ENCODE measurements around the gene MAP3K21.

MAP3K21 gene

DNA sequence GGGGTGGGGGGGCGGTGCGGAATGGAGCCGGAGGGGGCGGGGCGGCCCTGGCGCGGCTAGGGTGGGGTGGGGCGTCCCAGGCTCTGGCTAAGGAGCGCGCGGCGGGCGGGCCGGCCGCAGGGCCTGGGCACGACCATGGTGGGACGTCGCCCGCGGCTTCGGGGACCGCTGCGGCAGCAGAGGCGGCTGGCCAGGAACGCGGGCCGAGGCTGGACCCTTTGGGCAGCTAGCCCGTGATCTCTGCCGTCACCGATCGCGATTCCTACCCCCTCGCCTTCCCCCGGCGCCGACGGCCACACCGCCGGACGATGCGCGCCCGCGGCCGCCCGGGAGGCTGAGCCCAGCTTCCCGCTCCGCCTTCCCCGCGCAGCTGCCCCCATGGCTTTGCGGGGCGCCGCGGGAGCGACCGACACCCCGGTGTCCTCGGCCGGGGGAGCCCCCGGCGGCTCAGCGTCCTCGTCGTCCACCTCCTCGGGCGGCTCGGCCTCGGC, at the start of gene MAP3K21:
TSS of gene MAP3K21 (plus strand) at position 74 of the 491 bp plus-strand sequence. CDS start at position 379, 305 bp downstream.
- Histone ChIP-seq H3K27ac (peak within 1 kb of the TSS in 13 of 21 experiments; percentile 9 to 81 (median 53)), H3K4me3 (peak within 1 kb of the TSS; percentile 54 to 78 (median 63))

DNA sequence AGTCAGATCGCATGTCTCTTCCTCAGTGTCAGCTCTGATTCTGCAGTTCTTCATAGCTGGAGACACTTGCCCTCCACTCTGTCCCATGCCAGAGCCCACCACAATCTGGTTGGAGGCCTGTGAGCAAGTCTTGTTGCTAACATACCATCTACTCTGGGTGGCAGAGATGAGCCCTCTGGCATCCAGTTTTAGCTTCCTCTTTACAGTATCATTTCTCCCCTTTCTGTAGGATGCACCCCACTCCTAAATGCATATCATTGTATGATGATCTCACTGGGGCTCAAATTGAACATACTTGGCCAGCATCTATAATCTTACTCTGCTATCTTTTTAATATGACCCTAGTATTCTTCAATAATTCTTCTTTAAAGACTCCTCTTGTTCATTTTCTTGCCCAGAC, 48.9 kb upstream of the MAP3K21 start:
- no peak overlapping the region for H3K4me3 ChIP-seq
- H3K27ac ChIP-seq = no peak overlapping the region

DNA sequence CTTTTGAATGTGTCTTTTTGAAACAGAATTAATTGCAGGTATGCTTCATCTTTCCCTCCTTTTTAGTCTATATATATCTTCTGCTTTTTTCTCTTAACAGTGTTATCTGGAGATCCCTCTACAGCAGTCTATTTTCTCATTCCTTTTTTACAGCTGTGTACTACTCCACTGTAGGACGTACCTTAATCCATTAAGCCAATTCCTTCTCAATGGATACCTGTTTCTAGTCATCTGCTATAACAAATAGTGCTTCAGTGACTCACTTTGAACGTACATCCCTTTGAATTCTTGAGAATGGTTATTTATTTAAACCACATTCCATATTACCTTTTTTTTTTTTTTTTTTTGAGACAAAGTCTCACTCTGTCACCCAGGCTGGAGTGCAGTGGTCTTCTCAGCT, 47.6 kb upstream of the MAP3K21 start:
- H3K4me3 ChIP-seq = no peak overlapping the region
- no peak overlapping the region for H3K27ac ChIP-seq

DNA sequence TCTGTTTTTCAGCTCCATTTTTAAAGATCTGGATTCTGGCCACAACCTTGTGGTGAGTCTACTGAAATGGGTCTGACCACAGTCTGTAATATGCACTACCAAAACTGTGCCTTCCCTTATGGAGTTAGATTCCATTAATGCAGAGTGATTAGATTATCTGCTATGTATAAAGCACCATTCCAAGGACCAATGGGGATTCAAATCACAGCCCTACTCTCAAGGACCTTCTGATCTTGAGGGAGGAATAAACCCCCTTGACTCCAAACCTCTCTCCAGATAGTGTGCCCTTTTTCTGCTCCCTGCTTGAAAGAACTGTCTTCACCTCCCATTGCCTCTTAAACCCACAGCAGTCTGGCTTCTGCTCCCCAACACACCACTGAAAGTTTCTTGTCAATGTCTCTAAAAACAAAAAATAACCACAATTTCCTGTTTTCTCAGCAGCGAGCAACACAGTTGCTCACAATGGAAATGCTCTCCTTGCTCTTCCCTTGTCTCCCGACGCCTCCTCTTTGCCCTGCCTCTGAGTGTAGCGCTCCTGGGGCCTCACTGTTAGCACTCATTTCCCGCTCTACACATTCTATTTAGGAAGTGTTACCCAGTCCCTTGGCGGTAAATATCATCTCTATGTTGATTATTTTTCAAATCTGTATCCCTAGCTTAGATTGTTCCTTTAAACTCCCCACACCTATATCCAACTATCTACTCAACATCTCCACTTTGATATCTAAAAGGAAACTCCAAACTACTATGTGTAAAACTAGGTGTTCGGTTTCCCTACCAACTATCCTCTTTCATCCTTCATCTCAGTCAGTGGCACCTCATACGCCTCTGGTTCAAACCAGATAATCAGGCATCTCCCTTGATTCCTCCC, 45.6 kb upstream of the MAP3K21 start:
- no peak overlapping the region for H3K4me3 ChIP-seq
- peak overlapping the region in 5 of 21 experiments; percentile 2 to 60 (median 23) for H3K27ac ChIP-seq

DNA sequence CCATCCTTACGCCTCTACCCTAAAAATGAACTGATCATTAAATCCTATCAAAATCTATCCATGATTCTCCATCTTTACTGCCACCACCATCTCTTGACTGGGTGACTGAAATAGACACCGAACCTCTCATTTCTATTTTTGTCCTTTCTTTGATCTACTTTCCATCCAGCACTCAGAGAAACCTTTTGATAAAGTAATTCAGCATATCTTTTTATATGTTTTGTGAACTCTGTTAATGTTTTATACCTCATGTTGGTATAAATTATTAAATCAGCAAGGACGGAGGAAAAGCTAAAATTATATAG, 45.0 kb upstream of the MAP3K21 start:
- H3K4me3 ChIP-seq = no peak overlapping the region
- peak overlapping the region in 3 of 21 experiments; percentile 2 to 60 (median 44) for H3K27ac ChIP-seq

DNA sequence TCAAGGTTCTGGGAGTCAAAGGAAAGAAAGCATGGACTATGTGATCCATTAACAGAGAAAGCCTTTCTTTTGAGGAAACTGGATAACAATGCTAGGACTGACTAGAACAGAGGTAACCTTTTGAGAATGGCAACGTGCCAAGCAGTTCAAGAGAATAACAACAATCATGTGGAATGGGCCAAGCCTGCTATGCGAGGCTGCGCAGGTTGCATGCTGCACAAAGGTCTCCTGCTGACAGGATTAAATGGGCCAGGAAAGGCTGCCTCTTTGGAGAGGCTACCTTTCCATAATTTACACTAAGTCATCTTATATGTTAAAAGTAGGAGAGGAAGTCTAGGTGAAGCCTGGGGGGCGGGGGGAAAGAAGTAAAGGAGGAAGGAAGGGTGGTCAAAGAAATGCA, 37.8 kb upstream of the MAP3K21 start:
- Histone ChIP-seq H3K4me3 (no peak overlapping the region), H3K27ac (no peak overlapping the region)

DNA sequence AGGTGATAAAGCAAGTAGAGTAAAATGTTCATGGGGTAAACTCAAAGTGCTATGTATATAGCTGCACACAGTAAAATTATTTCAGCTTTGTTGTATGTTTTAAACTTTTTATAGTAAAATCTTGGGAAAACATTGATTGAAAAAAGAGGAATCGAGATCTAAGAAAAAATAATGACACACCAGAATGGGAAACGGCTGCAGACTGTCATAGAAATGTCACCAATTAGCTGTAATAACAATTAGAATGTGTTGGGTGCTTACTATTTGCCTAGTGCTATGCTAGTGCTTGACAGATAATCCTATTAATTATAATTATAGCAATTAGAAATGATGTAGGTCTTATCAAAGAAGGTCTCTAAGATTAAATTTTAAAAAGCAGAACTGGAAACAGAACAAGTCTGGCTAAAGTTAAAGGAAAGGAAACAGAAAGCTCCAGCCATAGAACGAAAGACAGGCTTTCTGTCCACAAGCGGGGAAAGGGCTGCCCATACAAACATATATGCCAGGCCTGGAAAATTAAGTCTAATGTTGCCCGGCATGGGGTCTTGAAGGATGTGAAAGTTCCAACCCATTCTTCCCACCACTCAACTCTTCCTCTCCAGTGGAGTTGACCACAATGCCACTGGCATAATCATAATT, 37.0 kb upstream of the MAP3K21 start:
- H3K27ac ChIP-seq = peak overlapping the region in 6 of 21 experiments; percentile 3 to 43 (median 29)
- no peak overlapping the region for H3K4me3 ChIP-seq

DNA sequence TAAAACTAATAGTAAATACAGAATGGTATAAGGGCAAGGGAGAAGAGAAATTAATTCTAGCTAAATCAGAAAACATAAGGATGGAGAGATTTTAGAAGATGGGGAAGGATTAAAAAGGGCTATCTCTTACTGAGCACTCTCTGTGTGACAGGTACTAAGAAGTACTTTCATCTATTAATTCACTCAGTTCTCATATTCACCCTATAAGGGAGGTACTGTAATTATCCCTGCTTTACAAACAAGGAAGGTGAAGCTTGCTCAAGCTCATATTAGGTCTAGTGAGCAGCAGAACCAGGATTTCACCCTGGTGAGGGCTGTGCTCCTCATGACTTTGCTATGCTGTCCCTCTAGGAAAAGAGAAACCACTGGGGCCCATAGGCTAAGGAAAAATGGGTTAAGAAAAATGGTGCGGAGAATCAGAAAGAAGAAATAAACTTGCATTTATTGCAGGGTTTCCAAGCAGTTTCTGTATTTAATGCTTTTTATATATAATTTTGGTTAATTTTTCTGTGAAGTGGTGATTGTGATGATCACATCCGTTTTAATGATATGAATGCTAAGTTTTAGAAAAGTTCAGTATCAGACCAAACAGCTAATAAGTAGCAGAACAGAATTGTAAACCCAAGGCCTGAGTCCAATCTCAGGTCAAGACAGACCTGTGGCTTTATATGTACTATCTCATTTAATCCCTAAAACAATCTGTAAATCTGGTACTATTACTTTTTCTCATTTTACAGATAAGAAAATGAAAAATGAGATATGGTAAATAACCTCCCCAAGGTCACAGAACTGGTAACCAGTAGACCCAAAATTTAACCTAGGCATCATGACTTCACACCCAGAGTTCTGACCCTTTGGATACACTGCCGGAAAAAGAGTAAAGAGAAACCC, 33.7 kb upstream of the MAP3K21 start:
- H3K27ac ChIP-seq = peak overlapping the region in 5 of 21 experiments; percentile 17 to 82 (median 80)
- no peak overlapping the region for H3K4me3 ChIP-seq

DNA sequence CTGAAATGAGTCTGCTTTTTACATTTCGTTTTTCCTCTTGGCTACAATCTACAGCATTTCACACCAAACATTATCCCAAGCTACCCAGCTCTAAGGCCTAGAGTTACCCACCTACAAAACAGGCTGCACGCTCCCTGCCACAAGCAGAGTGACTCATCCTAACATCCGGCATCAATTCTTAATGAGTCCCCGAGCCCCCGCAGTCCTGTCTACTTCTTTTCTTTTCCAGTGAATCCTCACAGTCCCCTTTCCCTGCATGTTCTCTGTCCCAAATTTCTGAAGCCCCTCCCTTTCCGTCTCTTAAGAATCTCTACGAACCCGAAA, 32.6 kb upstream of the MAP3K21 start:
- Histone ChIP-seq H3K27ac (peak overlapping the region in 19 of 21 experiments; percentile 6 to 87 (median 75)), H3K4me3 (peak overlapping the region; percentile 59 to 89 (median 82))

DNA sequence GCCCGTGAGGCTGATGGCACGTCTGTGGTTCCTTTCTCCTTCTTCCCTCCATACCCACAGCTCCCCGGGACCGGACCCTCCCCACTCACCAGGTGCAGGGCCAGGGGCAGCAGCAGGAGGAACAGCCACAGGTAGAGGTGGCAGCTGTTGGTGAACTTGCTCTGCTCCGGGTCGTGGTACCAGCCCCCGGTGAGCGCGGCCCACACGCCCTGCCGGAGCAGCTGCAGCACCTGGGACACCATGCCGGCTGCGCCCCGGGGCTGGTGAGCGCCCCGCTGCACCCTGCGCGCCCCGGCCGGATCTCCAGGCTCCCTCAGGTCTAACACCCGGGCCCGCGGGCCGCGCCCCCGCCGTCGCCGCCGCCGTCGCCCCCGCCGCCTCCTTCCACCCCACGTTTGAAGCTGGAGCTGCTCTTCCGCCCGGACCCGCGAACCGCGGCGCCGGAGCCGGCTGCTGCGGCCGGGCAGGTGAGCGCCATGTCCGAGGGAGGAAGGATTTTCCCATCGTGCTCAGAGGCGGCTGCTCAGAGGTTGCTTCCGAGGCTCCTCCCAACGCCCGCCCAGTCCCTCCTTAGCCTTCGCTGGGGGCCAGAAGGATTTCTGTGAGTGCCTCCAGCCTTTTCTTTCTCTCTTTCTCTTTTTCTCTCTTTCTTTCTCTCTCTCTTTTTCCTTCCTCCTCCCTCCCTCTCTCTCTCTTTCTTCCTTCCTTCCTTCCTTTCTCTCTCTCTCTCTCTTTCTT, 32.1 kb upstream of the MAP3K21 start, which contains the start of gene PCNX2:
TSS of gene PCNX2 (minus strand) at position 489 of the 738 bp plus-strand sequence. CDS start at position 242, 247 bp downstream.
- Histone ChIP-seq H3K27ac (peak within 1 kb of the TSS in 19 of 21 experiments; percentile 6 to 87 (median 75)), H3K4me3 (peak within 1 kb of the TSS; percentile 59 to 89 (median 82))

DNA sequence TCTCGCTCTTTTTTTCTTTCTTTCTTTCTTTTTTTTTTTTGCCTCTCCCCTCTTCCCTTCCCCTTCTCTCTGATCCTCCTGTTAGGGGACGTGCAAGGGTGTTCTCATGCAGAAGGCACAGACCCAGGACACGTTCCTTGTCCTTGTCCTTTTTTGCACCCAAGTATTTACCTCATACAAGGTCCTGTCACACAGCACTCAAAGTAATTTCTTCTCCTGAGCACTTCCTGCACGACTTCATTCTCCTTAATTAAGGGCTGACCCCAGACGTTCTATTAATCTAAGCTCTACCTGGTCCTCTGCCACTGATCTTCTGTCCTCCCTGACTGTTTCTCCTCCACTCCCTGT, 31.6 kb upstream of the MAP3K21 start:
- Histone ChIP-seq H3K4me3 (peak overlapping the region in 6 of 7 experiments; percentile 59 to 85 (median 76)), H3K27ac (peak overlapping the region in 6 of 21 experiments; percentile 75 to 81 (median 78))

DNA sequence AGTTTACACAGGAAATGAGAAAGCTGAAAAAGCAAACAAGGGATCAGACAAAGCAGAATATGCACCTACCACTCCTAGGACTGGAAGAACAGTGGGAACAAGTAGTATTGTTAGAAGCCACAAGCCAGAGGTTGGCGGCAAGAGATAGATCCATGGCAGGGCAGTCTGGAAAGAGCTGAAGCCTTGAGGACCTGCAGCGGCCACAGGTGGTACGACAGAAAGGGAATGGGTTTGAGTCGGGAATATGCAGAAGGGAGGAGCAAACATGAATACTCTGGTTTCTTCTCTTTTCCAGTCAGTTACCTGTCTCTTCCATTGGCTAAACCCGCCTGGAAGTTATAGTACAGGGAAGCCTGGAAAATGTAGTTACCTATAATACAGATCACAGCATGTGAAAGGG, 28.1 kb upstream of the MAP3K21 start:
- Histone ChIP-seq H3K27ac (no peak overlapping the region), H3K4me3 (no peak overlapping the region)

DNA sequence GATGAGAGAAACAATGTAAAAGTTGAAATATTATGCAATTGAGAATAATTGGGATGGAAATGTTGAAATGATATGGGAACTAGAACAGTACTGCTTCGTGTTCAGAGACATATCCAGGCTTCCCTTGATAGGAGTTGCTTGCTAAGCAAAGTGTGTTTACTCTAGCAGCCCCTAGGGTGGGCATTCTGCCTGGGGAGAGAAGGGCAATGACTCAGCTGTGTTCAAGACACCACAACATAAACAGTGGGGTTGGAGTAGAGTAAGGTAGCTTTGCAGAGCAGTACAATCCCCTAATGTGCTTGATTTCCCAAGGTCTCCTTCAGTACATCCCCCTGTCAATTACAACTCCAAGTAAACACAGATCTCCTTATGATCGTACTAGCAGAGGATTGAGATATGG, 27.2 kb upstream of the MAP3K21 start:
- Histone ChIP-seq H3K27ac (no peak overlapping the region), H3K4me3 (no peak overlapping the region)

DNA sequence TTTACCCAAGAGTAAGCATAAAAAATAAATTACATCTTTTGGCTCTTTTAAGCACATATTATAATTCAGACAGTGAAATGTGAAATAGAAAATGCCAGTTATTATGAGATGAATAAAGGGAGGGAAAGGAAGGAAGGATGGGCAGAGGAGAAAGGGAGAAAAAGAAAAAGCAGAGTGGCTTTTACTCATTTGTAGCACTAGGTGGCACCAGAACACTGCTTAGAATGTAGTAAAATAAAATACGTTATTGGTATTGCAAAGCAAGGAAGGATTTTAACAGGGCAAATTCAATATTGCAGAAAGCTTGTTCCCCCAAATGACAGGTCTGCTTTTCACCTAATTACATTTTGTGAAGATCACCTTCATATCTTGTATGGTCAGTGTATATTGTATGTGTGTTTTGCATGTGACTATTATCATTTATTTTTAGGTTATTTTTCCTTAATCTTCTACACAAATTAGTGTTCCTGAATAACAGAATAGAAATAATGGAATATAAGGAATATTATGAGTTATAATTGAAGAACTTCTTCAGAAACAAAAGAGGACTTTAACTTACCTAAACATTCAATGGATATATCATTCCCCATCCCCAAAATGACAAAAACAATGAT, 22.9 kb upstream of the MAP3K21 start:
- no peak overlapping the region for H3K4me3 ChIP-seq
- H3K27ac ChIP-seq = no peak overlapping the region

DNA sequence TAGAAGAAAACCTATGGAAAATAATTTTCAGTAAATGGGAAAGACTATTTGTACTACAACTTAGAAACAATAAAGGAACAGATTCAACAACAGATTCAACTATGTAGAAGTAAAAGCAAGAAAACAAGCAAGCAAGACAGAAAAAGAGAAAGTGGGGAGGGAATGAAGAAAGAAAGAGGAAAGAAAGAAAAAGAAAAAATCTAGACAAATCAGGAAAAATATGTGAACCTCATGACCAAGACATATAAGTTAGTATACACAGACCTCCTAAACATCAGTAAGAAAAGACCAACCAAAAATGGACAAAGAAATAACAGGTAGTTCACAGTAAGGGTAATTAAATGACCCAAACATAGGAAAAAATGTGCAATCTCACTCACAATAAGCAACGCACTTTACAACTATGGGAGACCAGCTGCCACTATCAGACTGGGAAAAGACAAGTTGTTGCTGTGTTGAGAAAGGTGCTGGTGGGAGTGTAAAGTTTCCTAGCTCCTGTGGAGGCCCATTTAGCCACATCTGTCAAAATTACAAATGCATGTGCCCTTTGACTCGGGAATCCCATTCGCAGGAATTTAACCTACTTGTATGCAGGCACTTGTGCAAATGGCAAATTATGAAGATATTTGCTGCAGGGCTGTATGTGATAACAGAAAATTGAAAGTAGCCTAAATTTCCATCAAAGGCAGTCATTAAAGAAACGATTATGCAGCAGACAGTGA, 13.9 kb upstream of the MAP3K21 start:
- no peak overlapping the region for H3K27ac ChIP-seq
- no peak overlapping the region for H3K4me3 ChIP-seq

DNA sequence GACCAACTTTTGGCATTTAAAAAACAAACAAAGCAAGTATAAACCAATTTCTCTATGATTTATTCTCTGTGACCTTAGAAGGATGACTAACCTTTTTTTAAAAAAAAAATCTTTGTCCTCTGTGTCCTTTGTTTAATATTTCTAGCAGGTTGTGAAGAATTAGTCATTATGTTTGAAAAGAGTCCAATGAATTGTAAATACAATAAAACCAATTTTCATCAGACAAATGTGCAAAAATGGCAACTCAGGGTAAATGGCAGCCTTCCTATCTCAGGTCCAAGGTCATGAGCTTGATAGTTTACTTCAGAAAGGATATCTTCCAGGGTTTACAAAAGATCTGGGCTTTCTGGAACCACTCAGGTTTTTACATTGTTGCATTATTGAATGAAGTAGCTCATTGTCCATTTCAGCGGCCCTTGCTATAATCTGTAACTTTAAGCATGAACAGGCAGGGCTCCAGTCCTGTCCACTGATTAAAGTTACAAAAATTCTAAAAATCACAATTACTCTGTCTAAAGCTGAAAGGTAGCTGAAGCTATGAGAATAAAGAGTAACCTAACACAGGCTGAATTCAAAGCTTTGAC, 11.7 kb upstream of the MAP3K21 start:
- Histone ChIP-seq H3K27ac (no peak overlapping the region), H3K4me3 (no peak overlapping the region)

DNA sequence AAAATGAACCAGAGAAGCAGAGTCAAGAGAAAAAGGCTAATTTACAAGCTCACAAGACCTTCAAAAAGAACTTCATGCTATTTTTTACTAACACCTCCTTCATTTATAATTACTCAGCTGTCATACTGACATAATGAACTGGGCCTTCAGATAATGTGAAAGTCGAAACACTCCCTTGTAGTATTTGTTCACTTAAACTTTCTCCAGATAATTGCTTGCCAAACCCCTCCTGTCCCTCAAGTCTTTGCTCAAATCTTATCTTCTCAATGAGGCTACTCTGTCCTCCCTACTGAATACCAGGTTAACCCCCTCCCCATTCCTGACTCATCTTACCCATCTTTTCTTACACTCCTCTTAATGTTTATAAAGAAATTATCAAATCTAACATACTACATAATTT, 11.1 kb upstream of the MAP3K21 start:
- Histone ChIP-seq H3K4me3 (no peak overlapping the region), H3K27ac (no peak overlapping the region)

DNA sequence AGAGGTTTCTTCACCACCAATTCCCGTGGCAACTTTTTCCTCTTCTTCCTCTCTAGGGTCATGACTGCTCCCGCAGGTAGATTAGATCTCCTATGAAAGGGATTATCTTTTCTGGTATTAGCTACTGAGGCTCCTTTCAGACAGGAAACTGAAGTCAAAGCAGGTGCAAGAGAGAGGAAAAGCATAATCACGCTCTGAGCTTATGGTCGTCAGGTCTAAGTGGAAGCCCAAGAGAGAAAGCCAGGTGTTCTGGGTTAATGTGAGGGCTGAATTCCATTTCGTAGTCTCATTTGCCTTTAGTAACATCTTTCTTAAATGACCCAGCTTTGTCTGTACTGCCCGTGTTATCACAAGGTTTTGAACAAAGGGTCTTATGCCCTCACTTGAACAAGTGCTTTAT, 8.3 kb upstream of the MAP3K21 start:
- H3K27ac ChIP-seq = no peak overlapping the region
- H3K4me3 ChIP-seq = no peak overlapping the region

Data from skin epidermis (tissue), 12 donors.